Activated B cell treated with CpG ODN at 0.5 μM for 24 hours (primary cell): Measurements from ENCODE around the gene SDK2. TPM values are rescaled to one million over a fixed set of nuclear protein-coding genes. Genes with fewer than 3 reads are reported as not detected.

Source experiments
- ATAC-seq: fragments of 200-7000 bp; cut with Tn5 transposase; one replicate; pipeline ENCODE4 v1.10.0; 2021; ENCODE audit warnings: low read depth, mild to moderate bottlenecking, moderate library complexity
- CTCF ChIA-PET: fragments of 350-600 bp; sonication (Branson Sonifier 250); formaldehyde crosslinking; loops from one replicate; lab custom pipeline; 2021; ENCODE audit warnings: antibody characterized with exemption; lab: Charles Lee
- POLR2A ChIA-PET: fragments of 350-600 bp; sonication (Branson Sonifier 250); formaldehyde crosslinking; loops from one replicate; lab custom pipeline; 2021; ENCODE audit warnings: antibody characterized with exemption; lab: Charles Lee
- DNase-seq: peaks from one replicate; pipeline ENCODE4 v3.0.0; 2022
- H3K27ac Mint-ChIP-seq: one replicate; pipeline ENCODE4 v1.8.0; 2020; ENCODE audit warnings: mixed read lengths
- H3K27me3 Mint-ChIP-seq: one replicate; pipeline ENCODE4 v1.8.0; 2021; ENCODE audit warnings: mixed read lengths
- H3K36me3 Mint-ChIP-seq: one replicate; pipeline ENCODE4 v1.8.0; 2021; ENCODE audit warnings: low read depth, mixed read lengths
- H3K4me1 Mint-ChIP-seq: one replicate; pipeline ENCODE4 v1.8.0; 2021; ENCODE audit warnings: mixed read lengths
- H3K4me3 Mint-ChIP-seq: one replicate; pipeline ENCODE4 v1.8.0; 2020; ENCODE audit warnings: mild to moderate bottlenecking, mixed read lengths
- H3K9me3 Mint-ChIP-seq: one replicate; pipeline ENCODE4 v1.8.0; 2020; ENCODE audit warnings: mixed read lengths
- intact Hi-C: fragments of 100-400 bp; cut with micrococcal nuclease; formaldehyde crosslinking; loops from one replicate; pipeline ENCODE4 v1.15.1; 2024
- total RNA-seq: library from RNA; stranded (reverse); gene quantifications from 2 replicates; pipeline ENCODE4 v1.2.3, GENCODE V29; 2022
- TF ChIP-seq, protein P1 (sequence below): fragments of 200-600 bp; IDR thresholded peaks from one replicate; pipeline ENCODE4 v1.8.0; 2022; ENCODE audit warnings: antibody characterized with exemption, mild to moderate bottlenecking

Gene SDK2
- total RNA-seq, 1 donor from 2014 or later, result 2.5 TPM

DNA sequence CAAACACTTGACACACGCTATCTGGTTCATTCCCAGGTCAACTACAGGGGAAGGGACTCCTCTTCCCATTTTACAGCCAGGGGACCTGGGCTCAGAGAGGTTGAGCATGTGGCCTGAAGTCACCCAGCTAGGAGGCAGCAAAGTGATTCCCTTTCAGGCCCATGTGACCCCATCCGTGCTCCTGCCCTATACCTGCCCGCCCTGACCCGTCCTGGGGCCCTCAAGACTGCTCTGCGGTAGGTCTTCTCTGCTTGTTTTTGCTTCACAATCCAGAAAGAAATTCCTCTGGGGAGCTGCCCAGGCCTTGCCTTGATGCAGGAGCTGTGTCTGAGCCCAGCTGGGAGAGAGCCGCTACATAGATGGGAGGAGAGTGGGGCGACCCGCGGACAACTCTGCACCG lies 161.4 kb downstream of the SDK2 start:
- ATAC-seq (no peak), DNase-seq (no peak)
- POLR2A ChIA-PET, result no interaction called here
- H3K27ac Mint-ChIP-seq, result no peak overlapping the region
- peaks cover 23% of the 10 kb centered on the region for H3K36me3 Mint-ChIP-seq
- H3K4me1 Mint-ChIP-seq, result peaks cover 19% of the 10 kb centered on the region
- no peak overlapping the region for H3K4me3 Mint-ChIP-seq
- intact Hi-C loops, result no loop called here
- H3K27me3 Mint-ChIP-seq, result peaks cover 2% of the 10 kb centered on the region
- CTCF ChIA-PET, result no interaction called here
- H3K9me3 Mint-ChIP-seq, result peaks cover 10% of the 10 kb centered on the region
- TF ChIP-seq, protein P1, sequence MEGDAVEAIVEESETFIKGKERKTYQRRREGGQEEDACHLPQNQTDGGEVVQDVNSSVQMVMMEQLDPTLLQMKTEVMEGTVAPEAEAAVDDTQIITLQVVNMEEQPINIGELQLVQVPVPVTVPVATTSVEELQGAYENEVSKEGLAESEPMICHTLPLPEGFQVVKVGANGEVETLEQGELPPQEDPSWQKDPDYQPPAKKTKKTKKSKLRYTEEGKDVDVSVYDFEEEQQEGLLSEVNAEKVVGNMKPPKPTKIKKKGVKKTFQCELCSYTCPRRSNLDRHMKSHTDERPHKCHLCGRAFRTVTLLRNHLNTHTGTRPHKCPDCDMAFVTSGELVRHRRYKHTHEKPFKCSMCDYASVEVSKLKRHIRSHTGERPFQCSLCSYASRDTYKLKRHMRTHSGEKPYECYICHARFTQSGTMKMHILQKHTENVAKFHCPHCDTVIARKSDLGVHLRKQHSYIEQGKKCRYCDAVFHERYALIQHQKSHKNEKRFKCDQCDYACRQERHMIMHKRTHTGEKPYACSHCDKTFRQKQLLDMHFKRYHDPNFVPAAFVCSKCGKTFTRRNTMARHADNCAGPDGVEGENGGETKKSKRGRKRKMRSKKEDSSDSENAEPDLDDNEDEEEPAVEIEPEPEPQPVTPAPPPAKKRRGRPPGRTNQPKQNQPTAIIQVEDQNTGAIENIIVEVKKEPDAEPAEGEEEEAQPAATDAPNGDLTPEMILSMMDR, result no peak

DNA sequence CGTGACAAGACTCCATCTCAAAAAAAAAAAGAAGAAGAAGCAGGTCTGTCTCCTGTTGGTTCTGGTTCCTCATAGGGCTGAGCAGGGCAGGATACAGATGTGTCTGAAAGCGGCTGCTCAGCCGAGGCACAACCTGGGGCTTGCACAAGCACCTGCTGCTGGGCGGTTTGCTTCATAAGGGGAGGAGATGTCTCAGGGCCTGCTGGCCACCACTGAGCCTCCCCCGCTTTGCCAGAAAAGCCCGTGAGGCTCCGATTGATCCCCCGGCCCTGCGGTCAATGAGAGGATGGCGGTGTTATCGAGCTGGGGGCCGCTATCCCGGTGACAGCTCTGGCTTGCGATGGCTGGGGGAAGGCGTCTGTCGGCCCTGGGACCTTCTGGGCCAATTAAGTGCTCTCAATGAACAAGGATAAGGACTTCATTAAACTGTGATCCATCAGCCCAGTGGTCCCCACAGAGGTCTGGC lies 162.0 kb downstream of the SDK2 start:
- no peak for DNase-seq
- CTCF ChIA-PET, result no interaction called here
- peak; percentile 84 for ATAC-seq

DNA sequence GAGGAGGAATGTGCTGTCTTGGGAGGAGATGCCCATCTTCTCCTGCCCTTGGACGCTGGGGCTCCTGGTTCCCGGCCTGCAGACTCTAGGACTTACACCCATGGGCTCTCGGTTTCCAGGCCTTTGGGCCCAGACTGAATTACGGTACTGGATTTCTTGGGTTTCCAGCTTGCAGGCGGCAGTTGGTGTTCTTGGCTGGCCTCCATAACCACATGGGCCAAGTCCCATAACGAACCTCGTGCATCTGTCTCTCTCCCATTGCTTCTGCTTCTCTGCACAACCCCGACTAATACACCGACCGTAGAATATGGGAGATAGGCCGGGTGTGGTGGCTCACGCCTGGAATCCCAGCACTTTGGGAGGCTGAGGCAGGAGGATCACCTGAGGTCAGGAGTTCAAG lies 162.6 kb downstream of the SDK2 start:
- POLR2A ChIA-PET, result no interaction called here
- CTCF ChIA-PET, result no interaction called here
- H3K4me3 Mint-ChIP-seq, result no peak overlapping the region
- TF ChIP-seq, protein P1, result no peak
- DNase-seq (no peak), ATAC-seq (no peak)
- no peak overlapping the region for H3K27ac Mint-ChIP-seq
- intact Hi-C loops, result no loop called here
- peaks cover 10% of the 10 kb centered on the region for H3K9me3 Mint-ChIP-seq
- peaks cover 19% of the 10 kb centered on the region for H3K4me1 Mint-ChIP-seq
- H3K27me3 Mint-ChIP-seq, result peaks cover 2% of the 10 kb centered on the region
- H3K36me3 Mint-ChIP-seq, result peaks cover 16% of the 10 kb centered on the region

More for the DNA sequence above, 162.0 kb downstream of the SDK2 start:
- H3K27ac Mint-ChIP-seq, result peak overlapping the region; percentile 25
- H3K9me3 Mint-ChIP-seq, result peaks cover 10% of the 10 kb centered on the region
- H3K4me3 Mint-ChIP-seq, result peak overlapping the region; percentile 48
- TF ChIP-seq, protein P1, result no peak
- peaks cover 2% of the 10 kb centered on the region for H3K27me3 Mint-ChIP-seq
- H3K4me1 Mint-ChIP-seq, result peaks cover 19% of the 10 kb centered on the region
- POLR2A ChIA-PET, result no interaction called here
- H3K36me3 Mint-ChIP-seq, result peaks cover 18% of the 10 kb centered on the region
- intact Hi-C loops, result no loop called here

DNA sequence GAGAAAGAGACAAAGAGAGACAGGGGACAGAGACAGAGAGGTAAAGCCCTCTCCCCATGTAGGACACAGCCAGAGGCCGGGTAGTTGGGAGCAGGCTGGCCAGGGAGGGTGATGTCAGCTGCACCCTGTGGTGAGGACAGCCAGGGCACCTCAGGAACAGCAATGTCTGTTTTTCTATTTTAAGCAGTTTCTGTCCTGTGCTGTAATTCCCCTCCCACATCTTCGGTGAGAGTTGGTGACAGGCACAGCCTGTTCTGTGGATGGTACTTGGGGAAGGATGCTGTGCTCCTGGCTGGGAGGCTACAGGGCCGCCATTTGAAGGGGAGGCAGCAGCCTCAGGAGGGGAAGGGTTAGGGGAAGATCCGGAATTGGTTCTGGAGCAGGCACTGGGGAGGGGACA lies 163.5 kb downstream of the SDK2 start:
- H3K4me1 Mint-ChIP-seq, result peaks cover 19% of the 10 kb centered on the region
- H3K27me3 Mint-ChIP-seq, result peaks cover 2% of the 10 kb centered on the region
- ChIA-PET CTCF (no interaction called here), POLR2A (no interaction called here)
- intact Hi-C loops, result no loop called here
- DNase-seq, result no peak
- peaks cover 7% of the 10 kb centered on the region for H3K9me3 Mint-ChIP-seq
- no peak for ATAC-seq
- H3K36me3 Mint-ChIP-seq, result peaks cover 6% of the 10 kb centered on the region
- no peak overlapping the region for H3K27ac Mint-ChIP-seq
- H3K4me3 Mint-ChIP-seq, result no peak overlapping the region
- TF ChIP-seq, protein P1, result no peak

DNA sequence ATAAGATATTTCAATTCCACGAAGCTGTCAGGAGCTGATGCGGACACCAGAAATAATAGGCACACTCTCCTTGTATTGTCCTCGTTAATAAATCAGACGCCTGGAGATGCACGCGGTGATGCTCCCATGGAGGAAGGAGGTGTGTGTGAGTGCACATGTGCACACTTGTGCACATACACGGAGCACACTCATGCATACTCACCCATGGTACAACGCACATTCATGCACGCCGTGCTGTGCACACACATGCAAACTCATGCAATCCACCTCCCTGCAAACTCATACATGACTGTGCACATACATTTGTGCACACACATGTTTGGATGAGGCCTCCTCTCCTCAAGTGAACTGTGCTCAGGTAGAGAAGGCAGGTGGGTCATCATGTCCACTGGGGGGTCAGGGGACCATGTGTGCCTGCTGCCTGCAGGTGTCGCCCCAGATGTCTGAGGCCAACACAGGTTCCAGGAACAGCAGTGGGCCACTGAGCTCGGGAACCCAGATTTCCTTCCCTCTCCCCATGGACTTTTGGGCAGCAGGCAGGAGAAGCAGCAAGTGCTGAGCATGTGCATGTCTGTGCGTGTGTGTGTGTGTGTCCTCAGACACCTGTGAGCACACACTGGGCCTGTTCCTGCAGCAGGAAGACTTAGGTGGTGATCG lies 165.3 kb downstream of the SDK2 start:
- ChIA-PET CTCF (interaction anchor here (1.3 kb wide), 1 partner anchor 9 kb away, joined by 3 read pairs; no protein-coding TSS in a partner anchor), POLR2A (no interaction called here)
- DNase-seq (no peak), ATAC-seq (no peak)
- Mint-ChIP-seq H3K36me3 (no peaks in the 10 kb centered on the region), H3K9me3 (no peaks in the 10 kb centered on the region), H3K27ac (no peak overlapping the region), H3K4me3 (no peak overlapping the region), H3K4me1 (peaks cover 19% of the 10 kb centered on the region), H3K27me3 (peaks cover 2% of the 10 kb centered on the region)
- TF ChIP-seq, protein P1, result no peak
- intact Hi-C loops, result loop anchor here (5.0 kb wide), 1 partner anchor 163 kb away; the partner anchor contains the start of gene SDK2
